Esophagus mucosa (tissue), 1 donor: ENCODE measurements around the gene IVNS1ABP. TPM values are rescaled to one million over a fixed set of nuclear protein-coding genes. Genes with fewer than 3 reads are reported as not detected.
"Not testable (repeated sequence)": the region's sequence is repeated elsewhere in the genome, so short reads cannot be mapped to it uniquely, and the experiment has no call there.

Source experiments
- ATAC-seq: fragments of 200-7000 bp; cut with Tn5 transposase; one replicate; pipeline ENCODE4 v1.9.1; 2020
- total RNA-seq: library from RNA; stranded (reverse); gene quantifications from one replicate; pipeline ENCODE4 v1.2.4, GENCODE V29; 2023
- donor health status: DM: yes; HTN: yes; CAD: no.

IVNS1ABP gene
- 52.8 TPM for total RNA-seq

DNA sequence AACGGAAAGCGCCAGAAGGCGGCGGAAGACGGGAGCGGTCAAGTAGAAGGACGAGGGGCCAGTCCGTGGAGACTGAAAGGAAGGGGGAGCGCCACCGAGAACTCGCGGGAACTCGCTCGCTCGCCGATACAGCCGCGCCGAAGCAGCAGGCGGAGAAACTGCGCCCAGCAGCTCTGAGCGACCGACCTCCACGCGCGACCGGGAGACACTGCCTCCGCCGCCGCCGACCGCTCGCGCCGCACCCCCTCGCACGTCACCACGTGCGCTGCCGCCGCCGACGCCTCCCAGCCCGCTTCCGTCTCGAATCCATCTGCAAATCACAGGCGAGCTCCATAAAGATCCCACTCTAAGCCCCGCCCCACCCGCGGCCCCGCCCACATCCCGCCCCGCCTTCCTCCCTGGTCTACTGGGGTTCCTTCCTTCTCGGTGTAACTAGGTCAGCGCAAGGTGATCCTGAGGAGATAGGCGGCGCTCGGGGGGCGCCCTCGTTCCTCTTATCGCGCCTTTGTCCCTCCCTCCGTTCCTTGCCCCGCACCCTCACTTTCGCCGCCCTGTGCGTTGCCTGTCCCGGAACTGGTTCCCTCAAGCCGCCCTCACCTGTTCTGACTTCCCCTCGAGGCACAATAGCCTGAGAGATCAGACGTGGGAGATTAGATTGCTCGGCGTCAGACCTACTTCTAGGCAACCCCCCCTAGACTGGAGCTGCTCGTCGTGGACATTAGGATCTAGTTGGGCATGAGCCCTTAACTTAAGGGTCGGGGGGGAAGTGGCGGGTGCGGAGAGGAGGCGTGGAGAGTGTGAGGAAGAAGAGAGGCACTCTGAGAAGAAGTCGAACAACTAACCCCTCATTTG lies at the start of gene IVNS1ABP:
IVNS1ABP (minus strand) TSS at position 210 of the 852 bp plus-strand sequence. CDS start 7,750 bp downstream, outside the sequence.
- ATAC-seq: peak; percentile 92

DNA sequence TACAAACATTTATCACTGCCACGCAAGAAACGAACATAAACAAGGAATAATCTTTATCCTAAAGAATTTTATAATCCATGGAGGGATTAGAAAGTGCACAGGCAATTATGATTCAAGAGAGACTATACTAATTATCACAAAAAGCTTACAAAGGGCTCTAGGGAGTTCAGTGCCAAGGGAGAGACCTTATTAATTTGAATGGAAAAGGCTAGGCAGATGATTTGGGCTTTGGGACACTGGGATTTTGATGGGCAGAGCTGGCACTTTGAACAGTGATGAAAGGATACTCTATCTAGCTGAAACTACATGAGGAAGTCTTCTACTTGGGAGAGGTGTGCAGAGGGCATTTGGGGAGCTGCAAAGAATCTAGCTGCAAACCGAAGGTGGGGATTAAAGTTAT lies 48.9 kb upstream of the IVNS1ABP start:
- peak; percentile 44 for ATAC-seq

DNA sequence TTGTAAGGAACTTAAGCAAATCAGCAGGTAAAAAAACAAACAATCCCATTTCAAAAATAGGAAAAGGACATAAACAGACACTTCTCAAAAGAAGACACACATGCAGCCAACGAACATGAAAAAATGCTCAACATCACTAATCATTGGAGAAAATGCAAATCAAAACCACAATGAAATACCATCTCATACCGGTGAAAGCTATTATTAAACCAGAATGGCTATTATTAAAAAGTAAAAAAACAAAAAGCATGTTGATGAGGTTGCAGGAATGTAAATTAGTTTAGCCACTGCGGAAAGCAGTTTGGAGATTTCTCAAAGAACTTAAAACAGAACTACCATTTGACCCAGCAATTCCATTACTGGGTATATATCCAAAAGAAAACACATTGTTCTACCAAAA lies 47.5 kb upstream of the IVNS1ABP start:
- ATAC-seq: not testable (repeated sequence)

DNA sequence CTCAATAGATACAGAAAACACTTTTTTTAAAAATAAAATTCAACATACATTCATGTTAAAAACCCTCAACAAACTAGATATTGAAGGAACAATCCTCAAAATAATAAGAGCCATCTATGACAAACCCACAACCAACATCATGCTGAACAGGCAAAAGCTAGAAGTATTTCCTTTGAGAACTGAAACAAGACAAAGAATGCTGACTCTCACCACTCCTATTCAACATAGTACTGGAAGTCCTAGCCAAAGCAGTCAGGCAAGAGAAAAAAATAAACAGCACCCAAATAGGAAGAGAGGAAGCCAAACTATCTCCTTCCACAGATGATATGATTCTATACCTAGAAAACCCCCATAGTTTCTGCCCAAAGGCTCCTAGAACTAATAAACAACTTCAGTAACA lies 46.2 kb upstream of the IVNS1ABP start:
- no peak for ATAC-seq

DNA sequence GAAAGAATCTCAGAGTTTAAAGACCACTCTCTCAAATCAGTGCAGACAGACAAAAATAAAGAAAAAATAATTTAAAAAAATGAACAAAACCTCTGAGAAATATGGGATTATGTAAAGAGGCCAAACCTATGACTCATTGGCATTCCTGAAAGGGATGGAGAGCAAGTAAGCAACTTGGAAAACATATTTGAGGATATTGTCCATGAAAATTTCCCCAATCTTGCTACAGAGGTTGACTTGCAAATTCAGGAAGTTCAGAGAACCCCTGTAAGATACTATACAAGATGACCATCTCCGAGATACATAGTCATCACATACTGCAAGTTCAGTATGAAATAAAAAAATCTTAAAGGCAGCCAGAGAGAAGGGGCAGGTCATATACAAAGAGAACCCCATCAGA lies 43.7 kb upstream of the IVNS1ABP start:
- ATAC-seq: no peak

DNA sequence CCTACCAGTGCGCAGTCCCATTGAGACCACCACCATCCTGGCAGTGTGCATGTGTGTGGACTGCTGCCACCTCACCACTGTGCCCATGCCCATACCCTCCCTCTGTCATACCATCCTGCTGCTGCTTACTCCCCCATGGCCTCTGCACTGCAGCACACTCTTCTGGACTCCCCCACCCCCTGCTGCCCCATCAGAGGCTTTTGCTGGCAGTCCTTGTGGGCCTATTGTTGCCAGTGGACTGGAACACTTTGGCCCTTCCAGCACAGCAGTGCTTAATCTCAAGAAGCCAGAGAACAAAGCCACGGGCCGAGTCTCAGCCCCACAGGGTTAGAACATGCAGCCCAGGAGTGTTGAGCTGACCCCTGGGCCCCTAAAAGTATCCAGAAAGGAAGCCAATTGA lies 41.9 kb upstream of the IVNS1ABP start:
- ATAC-seq: peak; percentile 25

DNA sequence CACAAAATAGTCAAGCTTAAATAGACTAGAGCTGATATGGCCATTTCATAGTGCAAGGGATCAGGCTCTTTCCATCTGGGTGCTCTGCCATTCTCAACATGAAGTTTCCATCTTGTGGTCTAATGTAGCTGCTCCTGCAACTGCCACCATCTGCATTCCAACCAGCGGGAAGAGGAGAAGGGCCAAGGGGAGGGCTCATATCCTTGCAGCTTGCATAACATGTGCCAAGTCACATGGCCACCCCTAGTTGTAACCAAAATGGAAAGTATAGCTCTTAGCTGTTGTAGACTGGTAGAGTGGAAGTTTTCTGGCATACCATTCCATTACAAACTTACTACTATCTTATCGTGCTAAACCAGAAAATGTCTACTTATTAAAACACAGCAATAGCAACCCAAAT lies 38.9 kb upstream of the IVNS1ABP start:
- ATAC-seq: no peak

DNA sequence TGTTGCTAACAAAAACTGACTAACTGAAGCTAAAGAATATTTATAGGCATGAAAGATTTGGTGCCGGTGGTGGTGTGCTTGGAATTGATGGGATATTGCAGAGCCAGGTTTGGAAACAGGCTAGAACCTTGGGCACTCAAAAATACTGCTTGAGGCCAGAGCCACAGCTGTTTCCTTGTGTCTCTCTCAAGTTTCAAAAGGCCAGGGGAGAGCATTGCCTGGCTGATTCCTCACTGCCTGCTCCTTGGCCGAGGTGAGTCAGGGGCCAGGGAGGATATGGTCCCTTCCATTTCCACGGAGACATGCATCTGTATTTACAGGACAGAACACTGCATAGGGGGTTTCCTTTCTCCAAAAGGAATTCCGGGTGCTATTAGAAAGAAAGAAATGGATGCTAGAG lies 36.1 kb upstream of the IVNS1ABP start:
- ATAC-seq: no peak

DNA sequence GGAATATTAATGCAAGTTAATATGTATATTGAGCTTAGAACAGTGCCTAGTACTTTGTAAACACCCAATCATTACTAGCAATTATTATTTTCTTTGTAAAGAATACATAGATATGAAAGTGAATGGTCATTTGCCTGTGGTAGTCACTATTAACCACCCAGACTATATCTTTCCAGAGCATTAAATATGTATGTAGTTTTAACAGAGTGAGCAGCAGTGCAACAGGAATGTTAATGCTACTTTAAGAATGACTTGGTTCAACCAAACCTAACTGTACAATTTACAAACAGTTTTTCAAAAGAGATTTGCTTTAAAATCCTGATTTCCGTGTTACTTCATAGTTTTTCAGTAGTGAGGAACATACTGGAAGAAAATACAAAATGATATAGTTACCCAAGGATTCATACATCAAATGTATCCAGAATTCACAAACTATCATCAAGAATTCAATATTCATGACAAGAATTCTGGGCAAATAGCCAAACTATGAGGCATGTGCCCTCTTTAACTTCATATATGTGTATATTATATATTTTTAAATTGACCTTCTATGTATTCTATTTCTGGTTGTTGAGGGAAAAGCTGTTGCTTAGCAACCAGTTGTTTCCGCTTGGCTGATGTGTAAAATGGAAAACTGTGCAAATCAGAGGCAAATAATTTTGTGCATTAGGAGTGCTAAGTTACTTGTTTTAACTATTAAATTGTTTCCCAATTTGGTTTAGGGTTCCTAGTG lies 34.9 kb upstream of the IVNS1ABP start:
- ATAC-seq: no peak

DNA sequence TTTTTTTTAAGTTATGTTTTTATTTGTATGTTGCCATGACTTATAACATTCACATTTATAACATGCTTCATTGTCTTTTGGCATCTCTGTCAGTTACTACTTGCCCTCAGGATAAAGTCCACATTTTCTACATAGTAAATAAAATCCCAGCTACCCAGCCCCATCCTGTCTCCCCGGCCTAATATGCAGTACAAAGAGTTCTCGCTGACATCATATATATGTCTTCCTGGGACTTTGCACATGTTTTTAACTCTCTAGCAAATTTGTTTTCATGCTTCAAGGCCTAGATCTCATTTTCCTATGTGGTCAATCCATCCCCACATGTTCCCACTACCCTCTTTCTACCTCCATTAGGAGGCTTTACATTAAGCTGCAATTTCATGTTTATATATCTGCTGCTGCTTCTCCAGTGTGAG lies 33.0 kb upstream of the IVNS1ABP start:
- ATAC-seq: no peak

DNA sequence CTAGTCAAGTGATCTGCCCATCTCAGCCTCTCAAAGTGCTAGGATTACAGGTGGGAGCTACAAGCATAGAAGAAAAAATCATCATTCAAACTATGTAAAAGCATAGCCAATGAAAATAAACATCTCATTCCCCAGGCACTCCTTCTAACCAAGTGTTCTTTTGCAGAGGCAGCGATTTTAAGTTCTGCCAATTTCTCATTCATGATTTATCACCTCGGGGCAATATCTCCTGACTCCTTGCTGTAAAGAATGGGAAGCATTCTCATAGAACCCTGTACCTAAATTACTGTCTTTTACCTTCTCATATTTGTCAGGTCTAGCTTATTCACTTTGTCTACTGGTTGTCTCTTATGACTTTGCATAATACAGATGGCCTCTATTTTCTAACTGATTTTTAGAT lies 32.5 kb upstream of the IVNS1ABP start:
- ATAC-seq: no peak

DNA sequence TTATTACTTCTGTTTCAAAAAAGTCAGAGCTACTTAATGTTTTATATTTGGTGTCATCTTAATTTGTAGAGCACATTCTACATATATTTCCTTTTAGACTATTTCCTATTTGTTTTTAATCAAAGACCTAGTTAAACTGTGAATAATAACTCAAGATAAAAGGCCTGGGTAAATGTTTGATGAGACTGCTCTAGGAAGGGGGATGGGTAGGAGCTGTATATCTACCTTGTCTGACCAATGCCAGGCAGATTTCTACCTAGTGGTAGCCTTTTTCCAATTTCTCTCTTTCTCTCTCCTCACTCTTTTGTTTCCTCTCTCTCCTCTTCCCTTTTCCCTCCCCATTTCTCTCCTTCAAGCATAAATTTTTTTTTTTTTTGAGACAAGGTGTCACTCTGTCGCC lies 31.9 kb upstream of the IVNS1ABP start:
- ATAC-seq: no peak

DNA sequence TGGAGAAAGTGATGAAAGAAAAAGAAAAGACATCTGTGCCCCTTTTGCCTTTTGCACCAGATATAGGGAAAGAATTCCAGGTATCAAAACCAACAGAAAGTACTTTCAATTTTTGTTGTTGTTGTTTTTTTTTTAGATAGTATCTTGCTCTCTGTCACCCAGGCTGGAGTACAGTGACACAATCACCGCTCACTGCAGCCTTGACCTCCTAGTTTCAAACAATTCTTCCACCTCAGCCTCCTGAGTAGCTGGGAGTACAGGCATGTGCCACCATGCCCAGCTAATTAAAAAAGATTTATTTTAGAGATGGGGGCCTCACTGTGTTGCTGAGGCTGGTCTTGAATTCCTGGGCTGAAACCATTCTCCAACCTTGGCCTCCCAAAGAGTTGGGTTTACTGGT lies 31.3 kb upstream of the IVNS1ABP start:
- ATAC-seq: no peak

DNA sequence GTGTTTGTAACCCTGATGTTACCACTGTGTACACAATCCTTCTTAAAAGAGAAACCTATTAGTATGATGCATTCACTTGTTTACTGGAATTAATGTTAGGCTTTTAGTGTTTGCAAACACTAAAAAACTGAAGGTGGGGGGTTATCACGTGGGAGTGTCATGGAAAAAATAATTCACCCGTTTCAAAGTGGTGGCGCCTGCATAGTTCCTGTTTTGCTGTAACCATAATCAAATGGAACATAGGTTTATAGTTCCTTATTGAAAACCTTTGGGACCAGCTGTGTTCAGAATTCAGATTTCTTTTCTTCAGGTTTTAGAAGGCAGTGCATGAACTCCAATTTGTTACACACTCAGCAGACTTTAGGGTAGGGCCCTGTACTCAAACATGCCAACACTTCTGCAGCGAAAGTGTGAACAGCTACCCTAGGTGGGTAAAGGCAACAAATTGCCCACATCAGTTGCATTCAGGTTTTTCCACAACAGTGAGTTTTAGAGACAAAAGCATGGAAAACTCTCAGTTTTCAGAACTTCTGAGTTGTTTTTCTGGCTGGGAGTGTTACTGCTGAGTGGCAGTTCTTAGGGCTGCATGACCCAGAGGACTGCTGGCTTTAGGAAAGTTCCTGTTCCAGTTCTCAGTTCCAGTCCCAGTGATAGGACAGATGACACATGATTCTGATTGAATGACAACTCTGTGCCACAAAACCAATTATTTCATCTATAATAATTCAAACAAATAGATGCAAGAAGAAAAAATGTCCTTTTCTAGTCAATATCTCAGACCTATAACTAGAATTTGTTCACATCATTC lies 29.1 kb upstream of the IVNS1ABP start:
- ATAC-seq: no peak

DNA sequence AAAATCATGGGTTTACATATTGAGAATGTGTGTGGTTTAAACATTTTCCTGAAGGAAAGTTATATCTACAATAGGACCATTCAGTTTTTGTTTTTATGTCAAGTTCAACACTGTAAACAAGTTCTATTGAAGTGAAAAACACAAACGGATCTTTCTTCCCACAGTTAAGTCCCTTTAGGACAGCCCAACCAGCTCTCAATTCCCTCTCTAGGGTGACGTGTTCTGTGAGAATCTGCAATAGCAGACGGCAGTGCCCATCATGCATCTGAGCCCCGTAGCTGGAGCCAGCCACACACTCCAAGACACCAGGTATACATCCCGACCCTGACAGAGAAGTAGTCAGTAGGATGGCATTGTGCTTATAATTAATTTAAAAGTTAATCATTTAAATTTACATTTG lies 26.3 kb upstream of the IVNS1ABP start:
- ATAC-seq: no peak

DNA sequence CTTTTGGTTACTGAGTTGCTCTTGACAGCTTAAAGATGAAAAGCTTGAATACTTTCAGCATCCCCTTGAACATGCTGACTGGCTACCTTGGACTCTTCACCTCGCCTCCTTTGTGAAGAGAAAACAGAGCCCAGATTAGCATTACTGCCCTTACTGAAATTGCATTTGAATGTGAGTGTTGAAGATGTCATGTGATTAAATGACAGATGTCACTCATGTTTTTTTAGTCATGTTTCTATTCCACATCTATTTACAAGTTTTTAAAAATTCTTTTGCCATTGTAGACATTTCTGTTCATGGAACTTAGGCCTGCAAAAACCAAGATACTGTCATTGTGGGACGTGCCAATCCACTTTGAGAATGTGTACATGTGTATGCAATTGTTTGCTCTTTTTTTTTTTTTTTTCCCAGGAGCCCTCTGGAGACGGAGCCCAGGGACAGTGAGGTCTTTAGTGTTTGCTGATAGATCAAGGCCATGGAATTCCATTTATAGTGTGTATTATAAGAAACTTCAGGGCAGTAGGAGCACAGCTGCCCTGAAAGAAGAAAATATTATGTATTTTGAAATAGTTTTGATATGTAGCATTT lies 25.7 kb upstream of the IVNS1ABP start:
- no peak for ATAC-seq

DNA sequence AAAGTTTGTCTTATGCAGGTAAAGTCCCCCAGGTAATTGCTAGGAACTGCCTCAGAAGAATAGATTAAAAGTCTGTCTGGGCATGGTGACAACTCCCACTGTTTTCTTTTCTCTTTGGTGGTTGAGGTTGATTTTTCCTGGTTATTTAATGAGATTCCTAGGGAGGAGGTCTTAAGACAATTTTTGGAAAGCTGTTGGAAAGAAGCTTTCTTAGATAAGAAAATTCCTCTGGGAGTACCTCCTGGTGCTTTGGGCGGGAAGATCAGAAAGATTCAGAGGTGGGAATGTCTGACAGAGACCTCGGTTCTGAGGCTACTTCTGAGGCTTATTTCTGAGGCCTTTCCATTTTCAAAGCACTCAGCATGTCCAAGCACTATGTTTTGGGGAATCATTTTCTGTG lies 25.0 kb upstream of the IVNS1ABP start:
- ATAC-seq: no peak

DNA sequence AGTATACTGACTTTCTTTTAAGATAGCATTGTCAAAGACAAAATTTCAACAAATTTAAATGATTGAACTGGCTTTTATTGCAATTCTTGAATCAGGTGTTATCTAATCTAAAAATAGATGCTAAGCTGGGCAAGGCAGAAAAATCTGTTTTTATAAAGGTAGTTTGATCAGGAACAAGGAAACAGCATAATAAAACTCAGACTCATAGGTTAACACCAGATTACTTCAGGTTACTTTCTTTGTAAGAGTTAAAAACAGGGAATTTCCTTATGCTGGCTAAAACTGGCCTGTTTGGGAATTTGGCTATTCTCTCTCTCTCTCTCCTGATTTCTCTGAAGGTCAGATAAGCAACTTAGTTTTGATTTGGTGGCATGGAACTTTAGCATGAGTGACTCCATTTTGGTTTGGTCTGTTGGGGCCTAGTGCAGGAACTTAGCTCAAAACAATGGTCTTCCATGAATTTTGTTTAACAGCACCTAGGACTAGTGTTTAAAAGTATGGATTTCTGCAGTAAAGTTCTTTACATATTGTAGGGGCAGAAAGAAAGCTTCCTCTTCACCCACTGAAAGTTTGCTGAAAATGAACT lies 24.2 kb upstream of the IVNS1ABP start:
- no peak for ATAC-seq

DNA sequence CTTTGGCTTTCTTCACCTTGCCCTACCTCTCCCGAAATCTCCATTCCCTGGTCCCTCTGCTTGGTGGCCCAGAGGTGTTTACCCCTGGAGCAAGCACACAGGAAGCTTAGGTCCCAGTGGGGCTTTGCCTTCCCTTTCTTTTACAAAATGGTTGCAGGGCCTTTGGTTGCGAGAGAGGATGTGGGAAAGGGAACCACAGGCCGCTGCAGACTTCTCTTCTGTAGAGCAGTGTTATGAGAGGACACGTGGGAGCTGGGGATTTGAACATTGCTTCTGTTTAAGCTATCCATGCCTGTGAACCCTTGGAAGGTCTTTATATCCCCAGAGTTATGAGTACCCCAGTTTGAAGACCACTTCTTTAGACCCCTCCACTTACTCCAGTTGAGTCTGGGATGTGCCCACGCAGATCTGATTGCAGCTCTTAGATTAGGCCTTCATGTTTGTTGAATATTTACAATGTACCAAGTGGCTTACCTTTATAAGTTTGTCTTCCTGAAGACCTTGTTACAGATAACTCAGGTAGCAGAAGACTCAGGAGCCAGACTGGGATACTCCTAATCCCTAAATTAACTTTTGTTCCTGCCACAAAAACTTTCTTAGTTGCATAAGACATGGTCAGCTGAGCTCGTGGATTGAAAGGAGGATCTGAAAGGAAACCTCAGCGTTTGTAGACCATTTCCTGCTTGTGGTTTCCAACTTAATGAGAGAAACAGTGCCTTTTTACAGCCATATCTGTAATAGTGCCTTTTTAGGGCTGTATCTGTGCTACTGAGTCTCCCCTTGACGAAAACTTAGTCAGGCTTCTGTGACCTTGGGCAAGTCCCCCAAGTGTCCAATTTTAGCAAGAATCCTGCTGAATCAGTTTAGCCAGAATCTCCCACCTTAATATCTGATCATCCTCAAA lies 21.9 kb upstream of the IVNS1ABP start:
- ATAC-seq: peak; percentile 36

DNA sequence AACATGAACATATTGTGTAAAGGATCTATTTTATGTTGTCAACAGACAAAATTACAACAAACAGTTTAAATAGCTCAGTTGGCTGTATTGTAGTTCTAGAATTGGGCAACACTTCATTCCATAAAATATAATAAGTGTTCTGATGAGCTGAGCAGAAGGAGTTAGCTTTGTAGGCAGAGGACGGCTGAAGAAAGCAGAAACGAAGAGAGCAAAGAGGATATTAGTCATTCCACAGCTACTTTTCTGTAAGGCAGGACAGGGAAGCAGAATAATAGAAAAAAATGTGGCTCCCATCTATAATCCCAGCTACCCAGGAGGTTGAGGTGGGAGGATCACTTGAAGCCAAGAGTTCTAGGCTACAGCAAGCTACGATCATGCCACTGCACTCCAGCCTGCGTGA lies 20.2 kb upstream of the IVNS1ABP start:
- no peak for ATAC-seq

DNA sequence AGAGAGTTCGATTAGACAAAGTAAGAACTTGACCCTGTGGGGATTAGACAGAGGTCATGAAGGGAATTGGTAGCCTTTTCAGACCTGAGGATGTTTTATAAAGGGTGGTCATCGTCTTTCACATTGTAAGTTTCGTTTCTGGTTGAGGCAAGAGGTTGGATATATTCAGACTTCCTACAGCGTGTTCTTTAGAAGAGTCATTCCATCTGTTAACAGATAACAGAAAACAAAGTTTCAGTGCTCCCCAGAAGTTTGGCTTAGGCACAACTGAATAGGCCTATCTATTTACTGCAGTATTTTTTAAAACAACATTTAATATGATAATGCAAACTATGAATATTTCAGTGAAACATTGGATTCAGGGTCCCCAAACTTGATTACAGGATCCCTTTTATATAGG lies 17.1 kb upstream of the IVNS1ABP start:
- no peak for ATAC-seq
